Left lung (tissue), 10 donors: ENCODE results near the gene MLKL. TPM values are rescaled to one million over a fixed set of nuclear protein-coding genes. Genes with fewer than 3 reads are reported as not detected.

Source experiments
- ATAC-seq: fragments of 200-7000 bp; cut with Tn5 transposase; one replicate; pipeline ENCODE4 v1.9.1; 2020; ENCODE audit warnings: moderate library complexity
- DNase-seq, 4 donors: peaks; one replicate each; pipeline ENCODE4 v3.0.0-alpha.2; 2013 to 2020
- H3K27ac ChIP-seq, 2 donors: fragments of 200-600 bp; sonication (generic) in 1 of 2; one replicate each; pipeline versions ENCODE4 v1.5.0 to v1.8.0; 2020 to 2021
- H3K27me3 ChIP-seq, 2 donors: fragments of 200-600 bp; sonication (generic) in 1 of 2; one replicate each; pipeline versions ENCODE4 v1.5.0 to v1.8.0; 2020 to 2021
- H3K36me3 ChIP-seq, 2 donors: fragments of 200-600 bp; sonication (generic) in 1 of 2; one replicate each; pipeline versions ENCODE4 v1.5.0 to v1.8.0; 2020 to 2021
- H3K4me1 ChIP-seq, 2 donors: fragments of 200-600 bp; one replicate each; pipeline ENCODE4 v1.8.0; 2021
- H3K4me3 ChIP-seq, 2 donors: fragments of 200-600 bp; sonication (generic) in 1 of 2; one replicate each; pipeline versions ENCODE4 v1.5.0 to v1.8.0; 2020 to 2021; ENCODE audit warnings: mild to moderate bottlenecking in 1 of 2
- H3K9me3 ChIP-seq, 2 donors: fragments of 200-600 bp; sonication (generic) in 1 of 2; one replicate each; pipeline versions ENCODE4 v1.5.0 to v1.8.0; 2020 to 2021
- intact Hi-C, 2 donors: fragments of 100-400 bp; cut with DNase I; formaldehyde crosslinking; loops; one replicate each; pipeline versions ENCODE4 v1.11.2 to v1.14.2; 2022
- polyA plus RNA-seq, 6 donors: library from polyadenylated mRNA; unstranded; fragments of 120-200 nt; gene quantifications; one replicate each; pipeline ENCODE4 v1.2.1, GENCODE V29; 2013; ENCODE audit not compliant: insufficient read length in 6 of 6
- total RNA-seq, 2 donors: library from RNA; stranded (reverse); fragmentation: NEBNext Ultra II Directional; extraction: Animal tissue kit (Norgen Biotek cat#: 25700); gene quantifications; one replicate each; pipeline ENCODE4 v1.2.1, GENCODE V29; 2021
- TF ChIP-seq, protein P1 (sequence below), 2 donors: fragments of 200-600 bp; sonication (generic) in 1 of 2; IDR thresholded peaks; one replicate each; pipeline versions ENCODE4 v1.5.0 to v1.8.0; 2021; ENCODE audit warnings: antibody characterized with exemption in 2 of 2
- donor health status: DM: no; HTN: yes; CAD: no.
- donor health status: DM: no; HTN: no; CAD: no.

The MLKL gene
- total and polyA plus RNA-seq, 8 donors = 5.2 to 40.5 (median 6.8) TPM

DNA sequence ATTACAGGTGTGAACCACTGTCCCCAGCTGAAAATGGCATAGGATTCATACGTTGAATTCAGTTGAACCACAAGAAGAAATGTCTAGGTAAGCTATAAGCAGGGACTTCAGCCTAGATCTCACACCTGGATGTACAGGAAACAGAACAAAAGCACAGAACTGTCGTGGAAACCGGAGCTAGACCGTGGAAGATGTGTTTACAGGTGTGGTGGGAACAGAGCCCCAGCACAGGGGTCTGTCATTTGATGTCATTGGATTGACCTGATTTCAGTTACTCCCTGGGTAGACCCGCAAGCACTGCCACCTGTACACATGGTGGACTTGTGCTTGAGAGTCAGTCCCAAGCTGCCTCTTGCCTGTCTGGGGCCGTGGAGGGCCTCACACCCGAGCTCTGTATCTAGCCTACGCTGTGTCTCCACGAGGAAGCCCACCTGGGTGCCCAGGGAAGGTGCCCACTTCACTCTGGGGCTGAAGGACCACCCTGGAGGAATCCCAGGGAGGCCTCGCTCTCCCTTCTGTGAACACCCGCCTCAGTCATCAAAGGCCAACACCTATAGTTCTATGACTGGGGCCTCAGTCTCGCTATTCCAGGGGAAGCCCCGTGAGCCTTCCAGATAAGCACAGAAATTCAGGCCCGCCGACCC is 32.2 kb upstream of the MLKL start:
- H3K4me3 ChIP-seq = no peak overlapping the region
- H3K27me3 ChIP-seq = no peaks in the 10 kb centered on the region
- H3K4me1 ChIP-seq = no peaks in the 10 kb centered on the region
- no peak for ATAC-seq
- no peak overlapping the region for H3K27ac ChIP-seq
- intact Hi-C loops = no loop called here
- TF ChIP-seq, protein P1, sequence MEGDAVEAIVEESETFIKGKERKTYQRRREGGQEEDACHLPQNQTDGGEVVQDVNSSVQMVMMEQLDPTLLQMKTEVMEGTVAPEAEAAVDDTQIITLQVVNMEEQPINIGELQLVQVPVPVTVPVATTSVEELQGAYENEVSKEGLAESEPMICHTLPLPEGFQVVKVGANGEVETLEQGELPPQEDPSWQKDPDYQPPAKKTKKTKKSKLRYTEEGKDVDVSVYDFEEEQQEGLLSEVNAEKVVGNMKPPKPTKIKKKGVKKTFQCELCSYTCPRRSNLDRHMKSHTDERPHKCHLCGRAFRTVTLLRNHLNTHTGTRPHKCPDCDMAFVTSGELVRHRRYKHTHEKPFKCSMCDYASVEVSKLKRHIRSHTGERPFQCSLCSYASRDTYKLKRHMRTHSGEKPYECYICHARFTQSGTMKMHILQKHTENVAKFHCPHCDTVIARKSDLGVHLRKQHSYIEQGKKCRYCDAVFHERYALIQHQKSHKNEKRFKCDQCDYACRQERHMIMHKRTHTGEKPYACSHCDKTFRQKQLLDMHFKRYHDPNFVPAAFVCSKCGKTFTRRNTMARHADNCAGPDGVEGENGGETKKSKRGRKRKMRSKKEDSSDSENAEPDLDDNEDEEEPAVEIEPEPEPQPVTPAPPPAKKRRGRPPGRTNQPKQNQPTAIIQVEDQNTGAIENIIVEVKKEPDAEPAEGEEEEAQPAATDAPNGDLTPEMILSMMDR (IDR thresholded peaks at IDR 0.05) = no peak
- H3K9me3 ChIP-seq = no peaks in the 10 kb centered on the region
- no peak for DNase-seq
- no peaks in the 10 kb centered on the region for H3K36me3 ChIP-seq

DNA sequence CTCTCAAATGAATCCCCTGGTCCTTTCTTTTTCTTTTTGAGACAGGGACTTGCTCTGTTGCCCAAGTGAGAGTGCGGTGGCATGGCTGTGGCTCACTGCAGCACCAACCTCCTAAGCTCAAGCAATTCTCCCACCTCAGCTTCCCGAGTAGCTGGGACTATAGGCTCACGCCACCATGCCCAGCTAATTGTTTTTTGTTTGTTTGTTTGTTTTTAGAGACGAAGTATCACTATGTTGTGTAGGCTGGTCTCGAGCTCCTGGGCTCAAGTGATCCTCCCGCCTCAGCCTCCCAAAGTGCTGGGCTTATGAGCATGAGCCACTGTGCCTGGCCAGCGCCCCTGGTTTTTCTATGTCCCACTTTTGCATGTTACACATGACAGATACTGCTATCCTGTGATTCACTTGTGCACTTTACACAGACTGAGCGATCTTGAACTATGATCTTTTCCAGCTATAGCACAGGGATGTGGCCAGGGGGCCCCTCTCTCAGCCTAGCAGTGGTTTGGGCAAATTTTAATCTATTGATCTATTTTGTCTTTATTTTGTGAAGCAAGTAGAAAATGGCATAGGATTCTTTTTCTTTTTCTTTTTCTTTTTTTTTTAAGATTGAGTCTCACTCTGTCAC is 31.3 kb upstream of the MLKL start:
- Histone ChIP-seq H3K4me3 (no peak overlapping the region), H3K4me1 (no peaks in the 10 kb centered on the region), H3K27me3 (no peaks in the 10 kb centered on the region), H3K9me3 (peaks cover 0 to 5% of the 10 kb centered on the region in 2 donors), H3K36me3 (no peaks in the 10 kb centered on the region), H3K27ac (no peak overlapping the region)
- TF ChIP-seq, protein P1 (IDR thresholded peaks at IDR 0.05) = no peak
- intact Hi-C loops = no loop called here
- DNase-seq (no peak), ATAC-seq (no peak)

DNA sequence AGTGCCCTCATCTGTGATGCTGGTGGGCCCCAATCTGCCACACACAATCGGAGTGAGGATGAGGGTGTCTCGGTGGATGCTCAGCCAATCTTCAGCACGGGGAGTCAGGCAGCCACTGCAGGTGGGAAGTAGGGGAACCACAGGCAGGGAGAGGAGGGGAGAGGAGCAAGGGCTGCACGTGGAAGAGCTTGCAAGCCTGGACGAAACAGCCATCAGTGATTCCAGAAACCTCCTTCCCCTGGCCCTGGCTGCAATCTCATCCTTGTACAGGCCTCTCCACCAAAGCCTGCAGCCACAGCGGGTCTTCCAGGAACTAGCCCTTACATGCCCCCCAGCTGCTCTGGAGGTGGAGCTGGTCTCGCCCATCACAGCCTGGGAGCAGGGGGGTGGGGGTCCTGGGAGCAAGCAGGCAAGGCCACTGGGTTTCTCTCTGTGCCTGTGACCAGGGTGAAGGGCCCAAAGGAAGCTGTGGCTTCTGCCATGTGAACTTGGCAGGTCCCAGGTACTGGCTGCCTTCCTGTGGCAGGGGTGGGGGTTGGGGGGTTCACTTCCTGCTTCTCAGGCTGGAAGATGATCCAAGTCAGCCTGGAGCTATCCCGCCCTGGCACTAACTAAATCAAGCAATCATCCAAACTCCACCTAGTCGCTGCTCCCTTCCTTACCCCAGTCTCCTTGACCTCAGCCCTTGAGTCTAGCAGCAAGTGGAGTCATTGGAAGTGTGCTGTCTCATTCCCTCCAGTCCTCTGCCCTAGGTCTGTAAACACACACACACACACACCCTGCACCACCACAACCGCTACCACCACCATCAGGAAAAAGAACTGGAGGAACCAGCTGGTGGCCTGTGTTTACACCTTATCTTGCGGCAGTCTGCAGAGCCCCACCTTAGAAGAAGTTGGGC is 29.4 kb upstream of the MLKL start:
- intact Hi-C loops = no loop called here
- no peaks in the 10 kb centered on the region for H3K36me3 ChIP-seq
- peaks cover 0 to 10% of the 10 kb centered on the region in 2 donors for H3K9me3 ChIP-seq
- DNase-seq = peak in 2 of 4 donors; percentile 52 to 55
- peak; percentile 94 for ATAC-seq
- H3K4me3 ChIP-seq = no peak overlapping the region
- no peak overlapping the region for H3K27ac ChIP-seq
- TF ChIP-seq, protein P1 (IDR thresholded peaks at IDR 0.05) = no peak
- no peaks in the 10 kb centered on the region for H3K4me1 ChIP-seq
- H3K27me3 ChIP-seq = peaks cover 0 to 6% of the 10 kb centered on the region in 2 donors

DNA sequence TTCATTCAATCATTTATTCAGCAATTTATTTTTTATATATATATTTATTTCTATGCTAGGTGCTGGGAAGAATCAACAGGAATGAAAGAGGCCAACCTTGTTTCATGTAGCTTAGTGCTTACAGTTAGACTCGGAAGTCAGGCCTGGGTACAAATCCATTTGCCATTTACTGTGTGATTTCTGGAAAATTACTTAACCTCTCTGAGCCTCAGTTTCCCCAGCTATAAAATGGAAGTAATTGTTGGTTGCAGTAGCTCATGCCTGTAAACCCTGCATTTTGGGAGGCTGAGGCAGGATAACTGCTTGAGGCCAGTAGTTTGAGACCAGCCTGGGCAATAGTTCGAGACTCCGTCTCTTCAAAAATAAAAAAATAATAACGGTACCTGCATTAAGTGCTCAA is 27.2 kb upstream of the MLKL start:
- Histone ChIP-seq H3K9me3 (peaks cover 0 to 10% of the 10 kb centered on the region in 2 donors), H3K27me3 (peaks cover 0 to 6% of the 10 kb centered on the region in 2 donors), H3K27ac (no peak overlapping the region), H3K4me1 (no peaks in the 10 kb centered on the region), H3K4me3 (no peak overlapping the region), H3K36me3 (no peaks in the 10 kb centered on the region)
- TF ChIP-seq, protein P1 (IDR thresholded peaks at IDR 0.05) = no peak
- DNase-seq (no peak), ATAC-seq (no peak)
- intact Hi-C loops = no loop called here

DNA sequence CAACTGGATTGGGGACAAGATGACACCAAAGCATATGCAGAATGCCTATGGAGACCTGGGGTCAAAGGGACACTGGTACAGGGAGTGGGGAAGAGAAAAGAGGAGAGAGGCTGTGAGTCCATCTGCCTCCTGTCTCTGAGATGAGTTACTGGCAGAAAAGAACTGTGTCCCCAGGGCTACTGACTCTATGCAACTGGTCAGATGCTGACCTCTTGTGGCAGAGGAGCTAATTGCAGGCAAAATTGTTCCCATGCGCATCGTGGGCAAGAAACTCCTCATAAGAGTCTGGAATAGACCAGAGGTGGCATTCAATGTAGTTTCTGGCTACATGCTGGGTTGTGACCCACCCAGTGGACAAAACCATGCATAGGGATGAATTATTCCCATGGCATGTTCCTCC is 26.1 kb upstream of the MLKL start:
- H3K36me3 ChIP-seq = no peaks in the 10 kb centered on the region
- no peak overlapping the region for H3K27ac ChIP-seq
- H3K9me3 ChIP-seq = peaks cover 0 to 10% of the 10 kb centered on the region in 2 donors
- TF ChIP-seq, protein P1 (IDR thresholded peaks at IDR 0.05) = peak; percentile 24 to 64
- no peaks in the 10 kb centered on the region for H3K4me1 ChIP-seq
- intact Hi-C loops = no loop called here
- H3K4me3 ChIP-seq = no peak overlapping the region
- ATAC-seq = no peak
- H3K27me3 ChIP-seq = peaks cover 0 to 6% of the 10 kb centered on the region in 2 donors
- DNase-seq = no peak
